Lower leg skin (tissue), 3 donors: ENCODE results near the gene KCNMA1.

Experiments
- CTCF ChIP-seq, 3 donors: fragments of 450-650 bp; IDR thresholded peaks; one replicate each; pipeline ENCODE4 v1.5.1; 2016; ENCODE audit warnings: antibody characterized with exemption in 3 of 3, mild to moderate bottlenecking in 3 of 3, moderate library complexity in 2 of 3
- POLR2A ChIP-seq, 2 donors: fragments of 450-650 bp; IDR thresholded peaks; one replicate each; pipeline ENCODE4 v1.6.1; 2016 to 2017; ENCODE audit warnings: antibody characterized with exemption in 2 of 2, mild to moderate bottlenecking in 1 of 2, moderate library complexity in 1 of 2

GRCh38 chr10:77673101-77673500 is 35.5 kb upstream of the KCNMA1 start:
- TF ChIP-seq CTCF (IDR thresholded peaks at IDR 0.05) = no peak
- no peak for TF ChIP-seq POLR2A (IDR thresholded peaks at IDR 0.05)
